Right ventricle myocardium inferior (tissue), 1 donor: Measurements from ENCODE around the gene CEACAM21. TPM values are rescaled to one million over a fixed set of nuclear protein-coding genes. Genes with fewer than 3 reads are reported as not detected.
A peak's percentile ranks its signal among the peaks of the same experiment; 100 is the strongest.

Experiments used
- ATAC-seq: fragments of 200-7000 bp; cut with Tn5 transposase; one replicate; pipeline ENCODE4 v1.9.1; 2020; ENCODE audit warnings: mild to moderate bottlenecking, moderate library complexity
- DNase-seq: peaks from one replicate; pipeline ENCODE4 v3.0.0; 2021; ENCODE audit errors: missing footprints
- intact Hi-C: fragments of 100-400 bp; cut with DNase I; formaldehyde crosslinking; loops from one replicate; pipeline ENCODE4 v1.11.0; 2022
- total RNA-seq: library from RNA; stranded (reverse); fragmentation: NEBNext Ultra II Directional; extraction: Animal tissue kit (Norgen Biotek cat#: 25700); gene quantifications from one replicate; pipeline ENCODE4 v1.2.1, GENCODE V29; 2021
- donor health status: DM: no; HTN: yes; CAD: no; lungs with severe emphysema.

The CEACAM21 gene
- total RNA-seq, 1 donor from 2014 or later, result 0.76 TPM

DNA sequence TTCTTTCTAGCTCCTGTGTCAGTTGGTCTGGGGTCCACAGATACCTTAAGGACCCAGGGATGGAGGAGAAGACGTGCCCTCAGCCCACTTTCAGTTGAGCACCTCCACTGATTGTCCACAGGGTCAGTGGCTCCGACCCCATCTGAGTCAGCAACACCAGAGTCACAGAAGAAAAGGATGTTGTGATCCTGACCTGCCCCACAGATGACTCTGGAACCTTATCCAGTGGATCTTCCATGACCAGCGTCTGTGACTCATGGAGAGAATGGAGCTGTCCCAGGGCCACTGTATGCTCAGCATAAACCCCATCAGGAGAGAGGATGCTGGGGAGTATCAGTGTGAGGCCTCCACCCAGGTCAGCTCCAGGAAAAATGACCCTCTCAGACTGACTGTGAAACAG is 28.9 kb downstream of the CEACAM21 start:
- no peak for DNase-seq
- no peak for ATAC-seq
- intact Hi-C loops, result no loop called here

DNA sequence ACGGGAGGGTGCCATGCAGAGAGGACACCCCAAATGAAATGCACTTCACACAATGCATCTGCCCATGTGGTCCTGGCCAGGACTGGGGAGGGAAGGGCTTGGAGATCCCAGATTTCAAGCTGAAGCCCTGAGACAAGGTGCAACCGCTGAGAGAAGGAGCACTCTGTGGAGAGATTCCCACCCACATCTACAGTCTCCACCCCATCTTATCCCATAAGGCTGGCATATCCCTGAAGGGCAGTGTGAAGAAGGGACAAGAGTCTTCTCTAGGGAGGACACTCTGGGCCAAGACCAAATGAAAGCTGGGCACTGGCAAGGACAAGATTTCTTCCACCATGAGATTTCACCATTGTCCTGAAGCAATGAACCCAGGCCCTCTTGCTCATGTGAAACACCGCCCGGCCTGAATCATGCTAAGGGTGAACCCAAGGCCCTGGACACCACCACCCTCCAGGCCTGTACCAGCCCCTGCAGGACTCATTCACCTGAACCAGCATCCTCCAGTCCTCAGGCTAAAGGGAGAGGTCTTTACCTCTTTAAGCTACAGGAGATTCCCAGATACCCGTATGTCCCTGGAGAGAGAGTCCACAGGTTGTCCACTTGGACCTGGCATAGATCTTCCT is 30.4 kb downstream of the CEACAM21 start:
- ATAC-seq, result no peak
- intact Hi-C loops, result no loop called here
- DNase-seq, result no peak

DNA sequence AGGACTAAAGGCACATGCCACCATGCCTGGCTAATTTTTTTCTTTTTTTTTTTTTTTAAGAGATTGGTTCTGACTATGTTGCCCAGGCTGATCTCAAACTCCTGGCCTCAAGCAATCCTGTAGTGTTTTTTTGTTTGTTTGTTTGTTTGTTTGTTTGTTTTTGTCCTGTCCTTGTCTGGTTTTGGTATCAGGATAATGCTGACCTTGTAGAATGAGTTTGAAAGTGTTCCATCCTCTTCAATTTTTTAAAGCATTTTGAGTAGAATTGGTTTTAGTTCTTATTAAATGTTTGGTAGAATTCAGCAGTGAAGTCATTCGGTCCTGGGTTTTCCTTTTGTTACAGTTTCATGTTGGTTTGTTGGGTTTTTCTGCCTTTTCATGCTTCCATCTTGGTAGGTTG is 31.7 kb downstream of the CEACAM21 start:
- intact Hi-C loops, result no loop called here
- no peak for ATAC-seq

DNA sequence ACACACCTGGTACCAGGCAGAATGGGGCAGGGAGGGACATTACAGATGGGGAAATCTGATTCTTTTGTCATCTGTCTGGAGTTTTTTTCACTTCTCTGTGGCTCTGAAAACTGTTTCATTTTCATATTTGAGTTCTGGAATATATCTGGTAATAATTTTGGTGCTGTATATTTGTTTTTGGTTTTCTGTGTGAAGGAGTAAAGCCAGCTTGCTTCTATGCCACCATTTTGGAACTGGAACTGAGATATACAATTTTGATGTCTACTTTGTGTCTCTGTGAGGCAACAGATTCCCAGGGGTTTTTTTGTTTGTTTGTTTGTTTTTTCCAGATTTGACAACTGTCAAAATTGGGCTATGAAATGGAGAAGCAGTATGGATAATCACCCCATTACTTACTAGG is 34.8 kb downstream of the CEACAM21 start:
- ATAC-seq (no peak), DNase-seq (no peak)
- intact Hi-C loops, result no loop called here

More for the DNA sequence above, 31.7 kb downstream of the CEACAM21 start:
- no peak for DNase-seq

DNA sequence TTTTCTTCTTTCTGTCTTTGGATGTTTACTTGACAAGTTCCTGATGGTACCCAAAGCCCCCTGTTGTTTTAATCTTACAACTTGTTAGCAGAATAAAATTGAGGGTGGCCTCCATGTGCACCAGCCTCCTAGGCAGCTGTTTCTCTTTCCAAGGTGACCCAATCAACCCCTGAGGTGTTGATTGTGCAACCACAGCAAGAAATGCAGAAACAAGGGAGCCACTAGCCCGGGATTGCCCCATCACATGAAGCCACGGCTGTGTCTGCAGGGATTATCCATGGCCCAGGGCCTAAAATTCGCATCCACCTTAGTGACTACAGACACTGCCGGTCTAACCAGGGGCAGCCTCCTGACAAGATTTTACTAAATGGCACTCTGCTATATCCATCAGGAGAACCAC is 36.5 kb downstream of the CEACAM21 start:
- no peak for DNase-seq
- intact Hi-C loops, result no loop called here
- no peak for ATAC-seq

DNA sequence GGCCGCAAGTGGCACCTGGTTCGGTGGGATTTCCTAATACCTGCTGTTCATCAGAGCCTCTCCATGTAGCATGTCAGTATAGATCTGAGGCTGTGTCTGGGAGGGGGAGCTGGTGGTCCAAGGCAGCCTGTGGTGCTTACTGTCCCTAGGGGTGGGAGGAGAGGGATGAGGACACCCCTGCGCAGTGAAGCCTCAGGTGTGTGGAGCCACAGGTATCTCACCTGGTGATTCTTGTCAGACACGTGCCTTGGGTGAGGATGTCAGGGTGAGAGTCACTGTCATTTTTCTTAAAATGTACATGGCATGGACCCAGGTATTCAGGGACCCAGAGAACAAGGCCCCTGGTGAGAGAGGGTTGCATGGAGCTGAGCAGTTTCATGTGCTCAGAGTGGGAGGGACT is 39.2 kb downstream of the CEACAM21 start:
- ATAC-seq (no peak), DNase-seq (no peak)
- intact Hi-C loops, result no loop called here

DNA sequence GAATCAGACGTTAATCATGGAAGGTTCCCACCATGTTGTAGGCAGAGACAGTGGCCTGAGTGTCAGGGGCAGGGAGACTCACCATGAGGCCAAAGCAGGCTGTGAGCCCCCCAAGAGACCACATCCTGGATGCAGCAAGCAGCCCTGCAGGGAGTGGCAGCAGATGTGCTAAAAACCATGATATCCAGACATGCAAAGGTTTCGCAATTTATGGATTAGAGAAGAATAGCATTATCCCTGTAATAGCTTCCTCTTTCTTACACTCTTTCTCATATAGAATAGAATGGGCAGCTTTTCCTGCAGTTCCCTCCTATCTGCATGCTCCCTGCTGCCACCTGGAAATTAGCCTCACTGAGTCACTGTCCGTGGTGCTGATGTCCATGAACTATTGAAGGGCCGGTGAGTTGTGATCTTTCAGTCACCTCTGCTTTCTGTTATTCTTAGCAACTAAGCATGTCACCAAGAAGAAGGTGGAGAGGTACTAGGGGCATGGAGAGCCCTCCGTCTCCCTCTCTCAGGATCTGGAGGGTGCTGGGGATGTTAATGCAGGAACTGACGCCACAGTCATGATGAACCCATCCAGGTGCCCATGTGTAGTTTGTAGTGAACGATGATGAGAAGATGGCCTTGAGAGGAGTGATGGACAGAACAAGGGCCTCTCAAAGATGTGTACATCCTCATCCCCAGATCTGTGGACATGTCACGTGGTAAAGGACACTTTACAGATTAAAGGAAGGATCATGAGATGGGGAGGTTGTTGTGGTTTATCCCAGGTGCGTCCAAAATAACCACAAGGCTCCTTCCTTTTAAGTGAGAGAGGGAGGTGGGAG is 41.0 kb downstream of the CEACAM21 start:
- intact Hi-C loops, result no loop called here
- DNase-seq (no peak), ATAC-seq (no peak)

DNA sequence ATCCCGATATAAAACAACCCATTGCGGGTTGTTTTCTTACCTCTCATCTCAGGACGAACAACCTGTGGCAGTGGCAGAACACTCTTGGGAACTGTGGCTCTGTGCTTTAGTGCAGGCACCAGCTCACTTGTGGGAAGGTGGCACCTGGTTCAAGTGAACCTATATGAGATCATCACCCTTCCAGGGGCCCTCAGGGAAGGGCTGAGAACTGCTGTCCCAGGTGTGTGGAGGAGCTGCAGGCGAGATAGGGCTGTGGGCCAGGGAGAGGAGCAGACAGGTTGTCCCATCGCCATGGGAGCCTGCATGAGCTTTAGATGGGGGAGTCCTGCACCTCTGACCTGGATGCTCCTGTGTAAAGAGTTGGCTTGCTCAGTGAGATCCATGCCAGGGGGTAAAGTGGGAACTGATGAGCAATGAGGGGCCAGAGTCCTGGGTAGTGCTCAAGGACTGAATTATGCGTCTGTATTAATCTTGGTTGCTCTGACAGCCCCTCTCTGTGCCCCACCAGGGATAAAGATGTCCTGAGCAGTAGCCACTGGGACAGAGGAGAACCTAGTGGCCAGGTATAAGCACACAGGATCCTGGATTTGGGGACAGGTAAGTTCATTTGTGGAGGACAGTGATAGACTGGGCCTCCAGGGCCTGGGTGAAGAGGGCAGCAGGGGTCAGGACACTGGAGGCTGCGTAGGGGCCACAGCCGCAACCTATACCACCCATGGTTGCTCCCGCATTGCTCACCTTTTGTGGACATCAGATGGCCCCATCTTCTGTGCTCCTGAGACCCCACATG is 42.2 kb downstream of the CEACAM21 start:
- intact Hi-C loops, result no loop called here
- DNase-seq (no peak), ATAC-seq (no peak)

DNA sequence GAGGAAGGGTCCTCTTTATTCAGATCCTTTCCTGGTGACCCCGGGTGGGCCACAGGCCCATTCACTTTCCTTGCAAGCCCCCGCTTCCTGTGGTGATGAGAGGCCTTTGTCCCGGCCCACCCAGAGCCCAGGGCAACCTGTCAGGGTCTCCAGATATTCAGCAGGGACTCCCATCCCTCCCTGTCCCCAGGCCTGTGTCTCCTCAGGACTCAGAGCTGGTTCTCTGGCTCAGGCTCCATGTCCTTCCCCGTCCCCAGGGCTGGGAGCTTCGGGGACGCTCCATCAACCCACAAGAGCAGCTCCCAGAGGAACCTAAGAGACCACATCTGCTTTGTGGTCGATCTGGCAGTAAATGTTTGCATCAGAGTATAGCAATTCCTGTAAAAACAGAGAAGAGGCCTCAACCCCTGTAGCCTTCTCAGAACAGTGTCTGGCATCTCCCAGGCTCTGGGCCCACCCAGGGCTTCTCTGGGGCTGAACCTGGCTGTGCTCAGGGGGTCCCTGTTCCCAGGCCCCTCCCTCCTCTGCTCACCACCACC is 43.1 kb downstream of the CEACAM21 start:
- DNase-seq, result no peak
- ATAC-seq, result no peak
- intact Hi-C loops, result no loop called here

DNA sequence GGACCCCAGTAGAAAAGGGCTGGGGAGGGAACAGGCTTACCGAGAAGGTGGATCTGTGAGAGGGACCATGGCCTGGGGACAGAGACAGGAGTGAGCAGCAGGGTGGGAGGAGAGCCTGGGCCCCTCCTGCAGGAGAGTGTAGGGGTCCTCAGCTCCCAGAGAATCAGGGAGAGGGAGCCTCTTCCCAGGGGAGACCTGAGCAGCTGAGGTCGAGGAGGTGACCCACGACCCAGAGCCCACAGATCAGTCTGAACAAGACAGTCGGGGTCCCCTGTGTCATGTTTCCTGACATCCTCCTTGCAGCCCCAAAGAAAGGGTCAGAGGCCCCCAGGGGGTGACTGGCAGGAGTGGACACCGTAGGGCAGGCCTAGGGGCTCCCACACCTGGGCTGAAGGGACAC is 44.2 kb downstream of the CEACAM21 start:
- ATAC-seq (no peak), DNase-seq (no peak)
- intact Hi-C loops, result no loop called here

DNA sequence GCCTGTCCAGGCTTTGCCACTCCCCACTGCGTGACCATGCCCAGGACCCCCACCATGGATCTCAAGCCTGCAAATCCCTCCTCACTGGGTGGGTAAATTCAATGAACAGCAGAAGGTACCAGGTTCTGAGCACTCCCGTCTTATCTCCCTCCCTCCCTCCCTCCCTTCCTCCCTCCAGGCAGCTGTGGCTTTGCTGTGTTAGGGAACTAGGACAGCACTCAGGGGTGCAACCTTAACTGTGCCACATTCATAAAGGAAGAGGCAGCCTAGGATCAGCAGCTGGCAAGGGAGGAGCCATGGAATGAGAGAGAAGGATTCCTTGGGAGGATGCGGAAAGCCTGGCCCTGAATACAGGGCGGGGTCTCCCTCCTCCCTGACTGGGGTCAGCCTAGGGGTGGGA is 45.3 kb downstream of the CEACAM21 start:
- intact Hi-C loops, result no loop called here
- ATAC-seq, result no peak

DNA sequence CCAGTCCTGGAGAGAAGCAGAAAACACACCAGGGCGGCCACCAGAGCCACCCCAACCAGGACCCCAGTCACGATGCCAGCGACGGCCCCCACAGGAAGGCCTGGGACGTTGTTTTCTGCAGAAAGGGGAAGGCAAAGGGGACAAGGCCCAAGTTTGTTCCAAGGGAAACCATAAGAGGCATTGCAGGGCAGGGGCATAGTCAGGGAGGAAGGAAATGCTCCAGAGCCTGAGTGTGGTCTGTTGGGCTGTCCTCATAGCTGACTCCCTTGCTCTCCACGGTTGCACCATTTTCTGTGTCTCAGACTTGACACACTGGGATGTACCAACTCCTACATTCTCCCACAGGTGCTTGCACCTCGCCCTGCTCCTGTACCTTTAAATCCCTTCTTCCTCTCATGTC is 45.7 kb downstream of the CEACAM21 start:
- ATAC-seq, result peak; percentile 59
- intact Hi-C loops, result no loop called here
- DNase-seq, result no peak

More for the DNA sequence above, 45.3 kb downstream of the CEACAM21 start:
- no peak for DNase-seq

DNA sequence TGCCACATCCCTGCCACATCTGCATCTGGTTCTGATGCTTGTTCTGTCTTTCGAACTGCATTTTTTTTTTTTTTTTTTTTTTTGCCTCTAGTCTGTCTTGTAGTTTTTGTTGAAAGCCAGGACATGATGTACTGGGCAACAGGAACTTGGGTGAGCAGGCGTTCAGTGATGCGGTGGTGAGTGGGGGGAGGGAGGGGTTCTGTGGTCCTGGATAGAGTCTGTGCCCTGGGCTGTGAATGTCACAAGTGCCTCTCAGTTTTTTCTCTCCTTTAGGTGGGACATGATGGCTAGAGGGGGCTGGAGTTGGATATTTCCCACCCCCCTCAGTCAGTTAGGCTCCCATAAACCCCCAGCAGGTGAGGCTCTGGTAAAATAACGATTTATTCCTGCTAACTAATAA is 47.4 kb downstream of the CEACAM21 start:
- DNase-seq (no peak), ATAC-seq (no peak)
- intact Hi-C loops, result no loop called here

DNA sequence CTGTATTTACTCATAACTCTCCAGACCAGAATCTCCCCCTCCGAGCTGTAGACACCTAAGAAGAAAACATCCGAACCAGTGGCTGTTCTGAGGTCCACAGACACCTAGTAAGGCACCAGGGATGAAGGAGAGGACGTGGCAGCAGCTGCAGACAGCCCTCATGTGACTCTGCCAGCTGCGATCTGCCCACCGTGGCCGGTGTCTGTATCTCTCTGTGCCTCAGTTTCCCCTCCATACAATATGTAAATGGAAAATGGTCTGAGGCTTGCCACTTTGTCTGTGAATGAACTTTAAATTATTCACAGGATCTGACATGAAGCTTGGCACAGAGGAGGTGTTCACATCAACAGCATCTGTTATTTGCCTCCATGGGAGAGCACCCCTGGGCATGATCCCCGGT is 48.5 kb downstream of the CEACAM21 start:
- ATAC-seq (no peak), DNase-seq (no peak)
- intact Hi-C loops, result no loop called here

DNA sequence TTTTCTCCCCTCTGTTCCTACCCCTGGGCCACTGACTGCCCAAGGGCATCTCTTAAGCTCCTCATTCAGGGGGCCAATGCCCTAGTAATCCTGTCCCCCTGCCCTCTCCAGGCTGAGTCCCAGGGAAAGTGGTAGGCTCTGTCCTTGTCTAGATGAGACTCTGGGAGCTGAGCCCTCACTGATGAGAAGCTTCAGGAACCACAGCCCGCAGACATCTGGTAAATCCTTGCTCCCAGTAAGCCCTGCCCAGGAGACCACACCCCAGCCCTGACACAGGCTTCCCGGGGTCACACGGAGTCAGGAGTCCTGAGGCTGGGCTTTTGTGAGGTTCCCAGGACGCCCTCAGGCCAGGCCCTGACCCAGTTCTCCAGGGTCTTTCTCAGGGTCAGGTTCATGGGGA is 49.0 kb downstream of the CEACAM21 start:
- ATAC-seq, result no peak
- intact Hi-C loops, result no loop called here
- DNase-seq, result no peak

DNA sequence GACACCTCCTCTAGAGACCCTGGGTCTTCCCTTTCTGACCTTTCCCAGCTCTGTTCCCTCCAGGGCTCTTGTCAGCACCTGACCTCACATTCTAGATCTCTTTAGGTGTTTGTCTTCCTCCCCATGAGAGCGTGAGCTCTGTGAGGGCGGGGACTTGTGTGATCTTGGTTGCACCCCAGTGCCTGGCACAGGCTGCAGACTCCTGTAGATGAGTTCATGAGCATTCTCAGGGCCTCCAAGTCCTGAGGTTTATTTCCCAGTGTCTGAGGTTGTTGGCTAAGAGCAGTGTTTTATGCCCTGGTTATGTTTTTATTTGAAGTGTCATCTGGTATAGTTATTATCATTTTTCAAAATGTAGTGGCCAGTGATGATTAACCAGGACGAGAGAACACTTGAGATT is 50.3 kb downstream of the CEACAM21 start:
- no peak for ATAC-seq
- DNase-seq, result no peak
- intact Hi-C loops, result no loop called here

DNA sequence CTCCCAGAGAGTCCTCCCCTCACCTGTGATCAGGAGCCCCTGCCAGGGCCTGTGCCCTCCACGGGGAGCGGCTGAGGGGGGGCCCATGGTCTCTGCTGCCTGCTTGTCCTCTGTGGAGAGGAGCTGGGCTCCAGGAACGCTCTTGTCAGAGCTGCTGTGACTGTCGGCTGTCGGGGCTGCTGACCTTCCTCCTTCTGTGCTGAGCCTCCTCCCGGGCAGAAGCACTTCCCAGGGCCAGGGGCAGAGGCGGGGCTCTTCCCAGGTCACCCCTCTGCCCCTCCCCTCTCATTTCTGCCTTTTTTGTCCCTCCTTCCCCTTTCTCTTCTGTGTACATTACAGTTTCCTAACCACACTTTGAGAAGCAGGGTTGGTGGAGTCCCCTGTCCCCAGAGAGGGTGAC is 50.9 kb downstream of the CEACAM21 start, which contains the start of gene CEACAM4:
Gene CEACAM4, minus strand, starts transcription at position 198 of the 400 bp plus-strand sequence. Its CDS starts 111 bp downstream, at position 87.
- ATAC-seq (peak; percentile 71), DNase-seq (peak; percentile 88)
- intact Hi-C loops, result no loop called here

DNA sequence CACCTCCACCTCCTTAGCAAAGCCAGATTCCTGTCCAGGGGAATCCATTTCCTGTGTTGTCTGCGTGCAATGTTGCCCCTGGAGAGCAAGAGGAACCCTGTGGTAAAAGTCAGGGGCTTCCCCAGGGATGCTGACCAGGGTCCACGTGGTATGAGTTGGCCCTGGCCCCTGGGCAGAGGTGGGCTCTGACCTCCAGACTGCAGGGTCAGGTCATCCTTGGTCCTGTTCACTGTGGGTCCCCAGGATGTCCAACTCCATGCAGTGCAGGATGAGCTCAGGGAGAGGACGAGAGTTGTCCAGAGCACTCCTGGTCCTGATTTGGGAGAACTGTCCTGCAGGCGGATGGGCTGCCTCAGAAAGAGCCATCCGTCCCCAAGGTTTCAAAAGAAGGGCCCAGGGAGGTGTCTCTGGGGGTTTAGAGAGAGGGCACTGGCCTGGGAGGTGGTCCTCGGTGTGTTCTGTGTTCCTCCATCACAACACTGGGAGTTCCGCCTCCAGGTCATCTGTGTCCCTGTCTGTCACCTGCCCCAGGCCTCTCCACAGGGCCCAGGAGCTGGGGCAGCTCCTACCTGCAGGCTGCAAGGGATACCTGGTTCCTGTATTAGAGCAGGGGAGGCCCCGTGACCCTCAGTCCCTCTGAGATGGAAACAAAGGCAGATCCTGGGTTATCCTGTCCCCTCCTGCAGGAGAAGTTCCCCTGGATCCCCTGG is 52.2 kb downstream of the CEACAM21 start:
- intact Hi-C loops, result no loop called here
- no peak for ATAC-seq
- no peak for DNase-seq
